GM19452 (cell line): ENCODE results near the gene KRTAP4-12.
"Not testable (repeated sequence)": the region's sequence is repeated elsewhere in the genome, so short reads cannot be mapped to it uniquely, and the experiment has no call there.

Experiments
- ATAC-seq: cut with Tn5 transposase; IDR thresholded peaks from one replicate; pipeline ENCODE4 v1.9.1; 2021; ENCODE audit not compliant: unreplicated experiment

KRTAP4-12 gene

DNA sequence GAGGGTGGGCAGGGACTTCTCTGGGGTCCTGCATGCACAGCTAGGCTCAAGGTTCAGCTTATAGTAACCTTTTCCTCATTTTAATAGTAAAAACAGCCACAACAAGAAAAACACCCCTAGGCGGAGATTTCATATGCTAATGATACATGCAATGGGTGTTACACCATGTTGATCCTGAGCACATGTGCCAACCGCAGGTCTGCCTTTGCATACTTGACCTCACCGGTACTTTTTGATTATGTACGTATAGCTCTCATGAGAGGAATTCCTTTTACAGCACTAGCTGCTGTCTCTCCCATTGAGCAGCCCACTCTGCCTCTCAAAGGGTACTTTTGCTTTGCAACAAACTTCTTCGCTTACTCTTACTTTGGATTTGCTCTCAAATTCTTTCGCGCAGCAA is 27.9 kb downstream of the KRTAP4-12 start:
- no peak for ATAC-seq

- ATAC-seq = not testable (repeated sequence)
Measured at GRCh38 chr17:41088760-41089352, 35.1 kb downstream of the KRTAP4-12 start.

GRCh38 chr17:41084100-41084856 is 39.7 kb downstream of the KRTAP4-12 start, which contains the start of gene KRTAP4-7:
Gene KRTAP4-7 (plus strand): TSS chr17:41084150. CDS start chr17:41084207, 57 bp downstream.
- not testable (repeated sequence) for ATAC-seq

GRCh38 chr17:41083427-41083826 is 40.6 kb downstream of the KRTAP4-12 start:
- not testable (repeated sequence) for ATAC-seq

GRCh38 chr17:41082626-41083025 is 41.4 kb downstream of the KRTAP4-12 start:
- no peak for ATAC-seq

GRCh38 chr17:41076788-41077187 is 47.2 kb downstream of the KRTAP4-12 start:
- ATAC-seq = no peak

DNA sequence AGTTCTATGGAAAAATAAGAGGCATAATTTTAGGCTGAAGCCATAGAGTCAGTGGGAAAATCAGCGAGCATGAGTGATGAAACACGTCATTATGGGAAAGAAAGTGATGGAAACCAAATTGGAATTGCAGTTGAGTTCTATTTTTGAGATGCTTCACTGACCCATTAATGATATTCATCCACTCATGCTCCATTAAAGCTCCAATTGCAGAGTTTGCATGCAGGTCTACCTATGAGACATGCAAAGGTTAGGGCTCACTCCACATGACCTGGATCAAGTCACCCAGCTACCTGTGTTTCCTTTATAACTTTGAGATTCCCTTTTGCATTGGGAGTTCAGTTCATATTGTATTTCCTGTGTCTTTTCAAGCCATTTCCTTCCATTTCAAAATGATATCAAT is 50.3 kb downstream of the KRTAP4-12 start:
- no peak for ATAC-seq
